Measurements from ENCODE around the gene MYRIP.
"Not testable (repeated sequence)": the region's sequence is repeated elsewhere in the genome, so short reads cannot be mapped to it uniquely, and the experiment has no call there.

The MYRIP gene

DNA sequence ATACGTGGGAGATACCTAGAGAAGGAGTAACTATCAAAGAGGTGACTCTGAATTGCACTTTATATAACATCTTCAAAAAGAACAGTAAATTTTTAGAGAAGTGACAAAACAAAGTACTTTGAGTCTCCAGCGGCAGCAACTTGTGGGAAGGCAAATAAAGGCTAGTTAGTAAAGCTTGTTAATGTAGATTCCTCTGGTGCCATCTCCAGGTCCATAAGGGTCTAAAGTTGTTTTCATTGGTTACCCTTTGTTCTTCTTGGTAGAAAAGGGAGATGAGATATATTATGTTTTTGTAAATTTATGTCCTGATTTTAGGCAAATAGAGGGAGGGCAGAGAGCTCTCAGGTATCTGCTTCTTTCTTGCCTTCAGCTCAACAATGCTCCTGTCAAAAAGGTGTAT, 161.6 kb downstream of the MYRIP start:
- no peak for DNase-seq (ENCODE audit: low read depth)

DNA sequence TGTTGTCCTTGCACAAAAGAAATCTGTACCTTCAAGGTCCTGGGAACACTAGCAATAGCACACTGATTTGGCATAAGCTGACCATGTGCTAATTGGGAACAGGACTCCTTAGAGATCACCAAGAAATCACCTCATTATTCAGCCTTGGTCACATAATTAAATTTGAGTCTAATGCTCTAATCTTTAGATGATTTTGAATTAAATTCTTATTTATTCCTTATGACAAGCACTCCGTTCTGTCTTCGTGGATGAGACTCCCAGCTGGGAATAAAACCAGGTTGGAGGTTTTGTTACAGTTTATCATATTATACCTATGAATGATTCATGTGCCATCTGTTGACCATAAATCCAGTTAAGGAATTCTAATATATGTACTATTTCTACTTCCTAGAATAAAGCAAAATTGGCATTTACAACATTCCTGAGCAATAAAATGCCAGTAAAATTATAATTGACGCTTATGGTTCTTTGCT, 162.2 kb downstream of the MYRIP start:
- no peak for DNase-seq (ENCODE audit: low read depth)

DNA sequence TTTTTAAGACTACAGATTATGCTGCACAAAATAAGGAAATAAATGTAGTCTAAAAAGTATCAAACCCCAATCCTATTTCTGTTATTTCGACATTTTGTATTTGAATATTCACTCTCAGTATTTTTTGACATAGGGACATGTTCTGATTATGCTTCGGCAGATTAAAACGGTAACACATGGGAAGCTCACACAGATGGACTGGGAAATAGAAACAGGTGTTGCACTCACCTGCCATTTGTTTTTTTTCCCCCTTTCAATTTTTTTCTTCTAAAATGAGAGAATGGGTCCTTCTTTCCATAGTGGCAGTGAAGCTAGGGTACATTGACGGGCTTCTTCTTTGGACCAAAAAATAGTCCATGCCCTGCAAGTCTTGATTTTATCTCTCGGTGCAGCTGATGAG, 163.1 kb downstream of the MYRIP start:
- no peak for DNase-seq (ENCODE audit: low read depth)

DNA sequence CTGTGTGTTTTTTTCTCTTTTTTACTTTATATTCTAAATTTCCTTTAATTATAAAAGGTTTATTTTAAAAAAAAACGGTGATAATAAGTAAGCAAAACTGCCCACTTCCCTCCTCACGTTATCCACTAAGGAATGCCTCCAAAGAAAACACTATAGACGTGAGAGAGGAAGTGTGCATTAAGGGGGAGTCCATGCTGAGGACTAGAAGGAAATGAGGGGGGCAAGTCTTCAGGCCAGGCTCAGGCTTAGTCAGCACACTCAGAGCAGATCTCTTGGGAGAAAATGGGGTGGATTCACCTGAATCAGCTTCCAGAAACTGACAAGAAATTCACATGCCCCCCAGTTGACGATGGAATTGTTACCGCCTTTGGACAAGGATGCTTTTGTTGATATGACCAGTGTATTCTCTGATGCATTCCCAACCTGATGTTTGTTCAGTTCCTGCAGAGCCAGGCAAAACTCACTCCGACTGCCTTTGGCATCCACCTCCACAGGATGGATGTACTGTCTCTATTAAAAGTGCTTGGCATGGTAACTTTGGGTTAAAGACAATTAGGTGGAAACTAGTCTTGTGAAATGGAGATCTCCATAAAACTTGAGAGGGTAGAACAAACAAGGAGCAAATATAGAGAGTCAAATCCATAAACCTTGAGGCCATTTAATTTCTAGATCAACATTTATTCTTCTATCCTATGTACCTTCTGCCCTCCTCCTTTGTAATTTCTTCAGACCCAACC, 167.8 kb downstream of the MYRIP start:
- no peak for DNase-seq (ENCODE audit: low read depth)

DNA sequence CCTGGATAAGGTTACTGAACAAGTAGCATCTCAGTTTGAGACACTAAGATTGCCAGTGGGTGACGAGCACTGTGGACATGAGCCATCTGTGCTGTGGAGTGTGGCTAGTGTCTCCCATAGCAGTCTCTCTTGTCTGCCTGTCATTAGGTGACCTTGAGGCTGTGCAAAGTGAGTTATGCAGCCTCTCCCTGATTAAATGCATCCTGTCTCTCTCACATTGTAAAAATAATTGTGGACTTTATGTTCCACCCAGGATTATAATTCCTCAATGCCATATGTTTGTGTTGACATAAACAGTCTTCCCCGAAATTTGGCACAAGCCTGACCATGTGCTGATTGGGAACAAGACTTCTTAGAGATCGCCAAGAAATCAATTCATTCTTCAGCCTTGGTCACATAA, 168.9 kb downstream of the MYRIP start:
- no peak for DNase-seq (ENCODE audit: low read depth)

DNA sequence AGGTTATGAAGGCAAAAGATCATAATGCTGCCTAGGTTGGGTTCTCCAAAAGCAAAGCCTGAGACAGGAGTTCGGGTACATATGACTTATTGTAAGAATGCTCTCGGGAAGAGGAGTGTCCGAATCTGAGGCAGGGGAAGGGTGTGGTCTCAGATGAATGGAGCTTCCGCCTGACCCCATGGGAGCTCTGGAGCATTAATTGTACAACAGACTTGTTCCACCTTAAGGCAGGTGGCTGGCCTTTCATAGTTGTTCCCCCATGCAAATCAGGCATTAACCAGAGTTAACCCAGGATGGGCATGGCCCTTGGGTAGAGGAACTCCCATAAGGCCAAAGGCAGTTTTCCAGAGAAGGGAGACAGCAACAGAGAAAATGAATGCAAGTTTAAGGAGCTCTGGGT, 170.6 kb downstream of the MYRIP start:
- no peak for DNase-seq (ENCODE audit: low read depth)

DNA sequence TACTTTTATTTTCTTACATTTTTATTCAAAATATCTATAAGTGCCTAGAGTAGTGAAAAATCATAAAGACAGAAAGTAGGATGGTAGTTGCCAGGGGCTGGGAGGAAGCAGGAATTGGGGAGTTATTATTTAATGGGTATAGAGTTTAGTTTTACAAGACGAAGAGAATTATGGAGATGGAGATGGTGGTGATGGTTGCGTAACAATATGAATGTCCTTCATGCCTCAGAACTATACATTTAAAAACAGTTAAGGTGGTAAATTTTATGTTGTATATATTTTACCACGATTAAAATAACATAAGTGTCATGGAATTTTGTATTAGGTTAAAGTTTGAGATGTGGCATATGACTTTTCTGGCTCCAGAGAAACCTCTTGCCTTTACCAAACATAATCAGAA, 171.4 kb downstream of the MYRIP start:
- DNase-seq (ENCODE audit: low read depth) = no peak

DNA sequence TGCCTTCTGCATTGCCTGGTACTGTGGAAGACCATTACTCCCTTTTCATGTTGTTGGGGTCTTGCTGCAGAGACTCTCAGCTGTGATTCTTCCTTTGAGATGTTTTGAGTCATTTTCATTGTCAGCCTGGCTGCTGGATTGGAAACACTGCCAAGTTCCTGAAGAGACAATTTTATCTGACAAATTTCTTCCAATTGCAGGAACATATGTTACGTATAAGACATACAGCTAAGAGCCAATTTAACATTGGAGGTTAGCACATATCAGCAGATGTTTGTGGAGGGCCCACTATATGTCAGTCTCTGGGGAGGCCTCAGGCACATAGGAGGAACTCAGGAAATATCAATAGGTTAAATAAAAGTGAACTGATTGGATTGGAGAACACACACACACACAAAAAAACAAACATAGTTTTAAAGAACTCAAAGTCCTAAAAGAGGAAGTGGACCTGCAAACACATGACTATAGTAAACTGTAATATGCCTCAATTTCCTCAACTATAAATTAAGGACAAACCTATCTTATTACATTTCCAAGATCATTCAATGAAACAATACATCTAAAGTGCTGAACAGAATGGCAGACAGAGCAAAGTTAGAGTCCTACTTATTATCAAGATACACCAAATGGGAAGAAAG, 172.3 kb downstream of the MYRIP start:
- DNase-seq (ENCODE audit: low read depth) = no peak

DNA sequence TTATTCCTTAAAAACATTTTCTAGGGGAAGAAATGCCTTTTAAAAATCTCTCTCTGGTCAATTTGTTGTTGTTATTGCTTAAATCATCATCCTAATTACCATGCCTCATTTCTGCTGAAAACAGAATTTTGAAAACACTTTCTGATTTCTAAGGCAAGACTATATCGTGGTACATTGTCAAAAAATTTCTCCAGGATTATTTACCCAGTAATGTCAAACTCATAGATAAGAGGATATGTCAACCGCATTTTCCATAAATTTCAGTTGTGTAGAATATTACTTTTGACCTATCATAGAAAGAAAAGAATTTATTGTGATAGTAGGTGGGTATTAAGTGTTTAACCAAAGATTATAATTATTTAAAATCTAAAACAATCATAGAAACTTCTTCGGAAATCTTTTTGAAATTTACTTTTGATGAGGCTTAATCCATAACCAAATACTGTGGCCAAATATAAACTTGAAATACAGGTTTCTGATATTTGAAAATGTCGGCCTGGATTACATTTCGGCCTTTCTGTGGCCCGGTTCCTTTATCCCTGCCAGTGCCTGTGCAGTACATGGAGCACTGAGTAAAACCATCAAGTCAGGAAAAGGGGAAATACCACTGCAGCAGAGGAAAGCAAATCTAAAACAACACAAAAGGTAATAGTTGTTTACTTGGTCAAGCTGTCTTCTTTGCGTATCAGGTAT, 173.4 kb downstream of the MYRIP start:
- no peak for DNase-seq (ENCODE audit: low read depth)

DNA sequence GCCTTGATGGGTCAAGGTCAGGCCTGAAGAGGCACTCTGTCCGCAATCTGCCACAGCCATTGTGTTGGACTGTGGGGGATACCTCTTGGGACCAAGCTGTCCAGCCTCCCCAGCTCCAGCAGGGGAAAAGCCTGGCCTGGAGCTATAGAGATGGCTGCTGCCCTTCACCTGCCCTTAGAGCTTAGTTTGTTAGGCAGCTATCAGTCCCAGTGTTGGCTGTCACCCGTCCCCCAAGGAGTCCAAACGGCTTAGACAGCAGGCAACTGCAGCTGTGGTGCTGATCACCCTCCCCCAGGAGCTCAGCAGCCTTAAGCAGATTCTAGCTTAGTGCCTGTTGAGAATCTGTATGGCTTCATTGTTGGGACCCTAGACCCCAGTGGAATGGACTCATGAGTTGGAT, 180.3 kb downstream of the MYRIP start:
- no peak for DNase-seq (ENCODE audit: low read depth)

DNA sequence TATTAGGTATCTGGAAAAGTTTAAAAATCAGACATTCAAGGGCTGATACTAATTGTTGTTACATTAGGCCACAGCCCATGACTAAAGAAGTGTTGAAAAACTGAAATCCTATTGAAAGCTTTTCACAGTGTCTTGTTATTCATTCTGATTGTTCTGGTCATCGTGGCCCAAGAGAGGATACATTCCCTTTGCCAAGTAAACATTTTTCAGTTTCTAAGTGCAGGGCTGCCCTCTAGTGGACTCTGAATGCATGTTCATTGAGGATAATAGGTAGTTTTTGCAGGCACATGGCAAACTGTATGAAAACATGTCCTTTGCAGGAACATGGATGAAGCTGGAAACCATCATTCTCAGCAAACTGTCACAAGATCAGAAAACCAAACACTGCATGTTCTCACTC, 181.1 kb downstream of the MYRIP start:
- peak; percentile 56 for DNase-seq (ENCODE audit: low read depth)

DNA sequence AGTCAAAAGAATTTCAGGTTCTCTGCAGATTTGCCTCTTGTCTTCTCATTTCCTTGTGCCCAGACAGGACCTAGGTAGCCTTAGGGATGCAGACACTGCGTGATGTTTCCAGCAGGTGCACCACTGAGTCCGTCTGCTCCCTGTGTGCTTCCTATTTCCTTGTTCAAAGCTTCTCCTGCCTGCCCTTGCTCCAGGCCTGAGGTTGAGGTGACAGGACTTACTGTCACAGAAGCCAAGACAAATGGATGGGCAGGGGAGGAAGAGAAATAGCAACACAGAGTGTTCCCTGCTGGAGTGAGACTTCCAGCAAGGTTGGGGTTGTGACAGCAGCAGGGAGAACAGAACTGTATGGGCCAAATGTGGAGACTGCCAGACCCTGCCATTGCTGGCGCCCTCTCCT, 199.4 kb downstream of the MYRIP start:
- no peak for DNase-seq (ENCODE audit: low read depth)

DNA sequence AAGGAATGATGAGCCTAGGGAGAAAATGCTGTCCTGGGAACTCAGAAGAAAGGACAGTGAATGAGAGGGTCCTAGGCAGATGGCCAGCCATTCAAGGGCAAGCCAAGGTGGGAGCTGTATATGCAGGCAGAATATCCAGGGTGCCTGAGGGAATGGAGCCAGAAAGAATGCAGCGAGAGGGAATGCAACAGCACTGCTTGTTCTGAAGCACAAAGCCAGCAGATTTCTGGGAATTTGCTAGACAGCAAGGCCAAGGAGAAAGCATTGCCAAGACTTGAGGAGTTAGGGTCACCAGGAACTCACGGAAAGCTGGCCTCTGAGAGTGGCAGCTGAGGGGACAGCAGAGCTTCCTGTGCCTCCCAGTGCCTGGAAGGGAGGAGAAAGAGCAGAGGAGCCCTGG, 200.6 kb downstream of the MYRIP start:
- DNase-seq (ENCODE audit: low read depth) = no peak

DNA sequence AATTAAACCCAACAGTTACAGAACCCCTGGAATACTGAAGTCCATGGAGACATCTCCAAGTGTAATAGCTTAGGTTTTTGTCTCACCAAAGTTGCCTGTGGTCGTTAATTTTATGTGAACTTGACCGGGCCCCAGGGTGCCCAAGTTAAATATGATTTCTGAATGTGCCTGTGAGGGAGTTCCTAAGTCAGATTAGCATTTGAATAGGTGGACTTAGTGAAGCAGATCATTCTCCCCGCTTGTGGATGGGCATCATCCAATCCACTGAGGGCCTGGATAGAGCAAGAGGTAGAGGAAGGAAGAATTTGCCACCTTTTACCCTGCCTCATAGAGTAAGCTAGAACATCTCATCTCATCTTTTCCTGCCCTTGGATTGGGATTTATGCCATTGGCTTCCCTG, 203.0 kb downstream of the MYRIP start:
- DNase-seq (ENCODE audit: low read depth) = no peak

DNA sequence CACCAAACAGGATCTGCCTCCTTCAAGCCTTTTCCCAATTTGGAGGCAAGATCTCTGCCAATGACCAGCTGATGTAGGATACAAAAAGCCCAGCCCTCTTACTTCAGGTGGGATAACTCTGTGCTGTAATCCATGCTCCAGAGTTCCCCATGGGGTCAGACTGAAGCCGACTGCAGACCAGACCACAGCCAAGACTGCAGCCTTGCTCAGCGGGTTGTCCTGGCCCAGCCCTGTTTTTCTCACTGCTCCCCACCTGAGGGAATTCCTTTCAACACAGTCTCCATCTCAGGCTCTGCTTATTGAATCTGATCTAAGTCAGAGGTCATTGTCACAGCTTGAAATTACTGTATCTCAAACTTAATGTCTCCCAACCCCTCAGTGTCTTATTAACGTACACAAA, 207.0 kb downstream of the MYRIP start:
- DNase-seq (ENCODE audit: low read depth) = no peak

DNA sequence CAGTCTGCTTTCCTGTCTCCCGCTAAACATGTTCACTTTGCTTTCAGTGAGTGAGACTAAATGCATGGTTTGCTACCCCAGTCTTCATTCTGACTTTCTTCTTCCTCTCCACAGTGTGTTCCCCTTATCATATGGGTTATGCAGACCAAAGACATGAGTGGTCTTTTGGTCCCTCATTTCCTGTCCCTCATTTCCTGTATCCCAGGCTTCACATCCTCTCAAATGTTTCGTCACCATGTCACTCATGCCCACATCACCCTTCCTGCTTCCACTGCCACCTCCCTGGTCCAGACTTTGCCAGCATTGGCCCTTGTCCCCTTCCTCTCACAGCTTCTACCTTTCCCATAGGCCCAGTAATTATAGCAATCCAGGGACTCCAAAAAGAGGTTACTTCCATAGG, 209.0 kb downstream of the MYRIP start:
- no peak for DNase-seq (ENCODE audit: low read depth)

DNA sequence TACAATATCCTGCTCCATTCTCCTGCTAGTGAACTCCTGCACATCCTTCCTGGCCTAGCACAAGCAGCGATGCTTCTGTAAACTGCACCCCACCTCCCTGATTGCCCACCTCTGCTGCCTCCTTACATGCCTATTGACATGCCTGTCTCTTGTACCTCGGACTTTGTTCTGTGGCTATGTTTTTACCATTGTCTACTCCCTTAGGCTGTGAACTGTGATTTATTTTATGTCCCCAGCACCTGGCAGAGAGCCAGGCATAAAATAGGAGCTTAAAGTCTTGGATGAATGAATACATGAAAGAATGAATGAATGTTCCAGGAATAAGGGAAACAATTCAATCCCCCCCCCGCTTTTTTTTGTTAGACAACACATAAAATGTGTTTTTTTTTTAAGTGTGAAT, 210.0 kb downstream of the MYRIP start:
- DNase-seq (ENCODE audit: low read depth) = no peak

DNA sequence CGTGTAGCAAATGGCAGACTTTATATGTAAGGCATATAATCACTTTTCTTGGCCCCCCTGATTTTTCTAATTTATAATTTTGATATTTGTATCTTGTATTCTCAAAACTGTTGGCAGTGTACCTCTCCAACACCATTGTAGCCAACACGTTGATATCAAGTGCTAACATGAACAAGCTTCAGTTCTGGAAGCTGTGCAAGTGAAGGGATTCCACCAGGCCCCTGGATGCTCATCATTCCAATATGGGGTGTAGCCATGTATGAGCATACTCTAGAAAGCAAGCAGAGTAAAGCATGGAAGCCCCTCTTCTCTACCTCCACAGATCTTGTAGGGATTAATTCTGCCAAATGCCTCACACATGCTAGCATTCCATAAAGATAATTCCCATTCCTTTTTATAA, 211.3 kb downstream of the MYRIP start:
- no peak for DNase-seq (ENCODE audit: low read depth)

DNA sequence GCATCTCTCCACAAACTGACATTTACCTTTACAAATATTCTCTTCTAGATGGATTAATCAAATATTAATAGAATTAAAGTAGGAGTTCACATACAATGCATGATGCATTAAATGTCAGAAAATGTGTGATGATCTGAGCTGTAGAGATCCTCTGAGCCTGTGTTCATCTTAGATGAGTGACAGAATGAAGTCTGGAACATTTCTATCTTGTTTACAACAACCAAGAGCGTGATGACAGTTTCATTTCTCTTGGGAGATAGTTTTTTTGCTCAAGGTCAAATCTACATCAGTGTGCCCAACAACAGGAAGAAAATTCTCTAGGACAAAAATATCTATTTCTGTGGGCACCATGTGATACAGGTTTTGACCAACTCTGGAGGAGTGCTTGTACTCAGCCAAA, 211.9 kb downstream of the MYRIP start:
- DNase-seq (ENCODE audit: low read depth) = no peak

DNA sequence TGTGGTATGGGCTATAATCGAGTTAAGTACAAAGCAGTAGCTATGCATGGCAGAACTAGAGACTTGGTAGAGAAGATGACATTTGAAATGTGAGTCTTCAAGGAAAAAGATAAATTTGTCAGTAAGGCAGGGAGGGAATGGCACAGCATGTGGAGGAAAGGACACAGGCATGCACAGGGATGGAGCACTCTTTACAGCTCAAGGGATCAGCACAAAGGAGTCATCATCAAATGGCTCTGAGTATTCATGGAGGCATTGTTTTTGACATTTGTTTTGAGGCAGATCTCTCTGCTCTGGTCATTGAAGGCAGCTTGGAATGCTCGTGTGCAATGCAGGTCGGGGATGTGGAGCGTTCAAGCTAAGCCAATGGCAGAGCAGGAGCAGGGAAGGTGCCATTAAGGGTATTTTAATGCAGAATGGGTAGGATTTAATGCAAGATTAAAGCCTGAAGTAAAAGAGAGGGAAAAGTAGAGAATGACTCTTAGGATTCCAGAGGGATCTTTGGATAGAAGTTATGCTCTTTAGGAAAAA, 213.0 kb downstream of the MYRIP start:
- no peak for DNase-seq (ENCODE audit: low read depth)

DNA sequence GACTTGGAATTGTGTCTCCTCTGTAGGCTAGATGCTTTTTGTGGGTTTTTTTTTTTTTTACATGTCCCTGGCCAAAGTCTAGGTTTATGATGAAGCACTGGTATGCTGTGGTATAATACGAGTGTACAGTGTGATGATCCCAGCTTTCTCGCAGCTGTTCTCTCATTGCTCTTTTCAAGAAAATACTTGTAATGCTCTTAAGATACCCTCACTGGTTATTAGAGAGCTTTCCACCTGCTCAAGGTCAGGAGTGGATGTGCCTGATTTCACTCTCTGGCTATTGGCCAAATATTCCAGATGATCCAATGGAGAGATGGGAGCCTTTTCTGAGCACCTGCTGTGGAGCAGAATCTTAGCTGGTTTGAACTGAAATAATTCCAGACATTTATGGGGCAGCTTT, 215.1 kb downstream of the MYRIP start:
- DNase-seq (ENCODE audit: low read depth) = no peak

DNA sequence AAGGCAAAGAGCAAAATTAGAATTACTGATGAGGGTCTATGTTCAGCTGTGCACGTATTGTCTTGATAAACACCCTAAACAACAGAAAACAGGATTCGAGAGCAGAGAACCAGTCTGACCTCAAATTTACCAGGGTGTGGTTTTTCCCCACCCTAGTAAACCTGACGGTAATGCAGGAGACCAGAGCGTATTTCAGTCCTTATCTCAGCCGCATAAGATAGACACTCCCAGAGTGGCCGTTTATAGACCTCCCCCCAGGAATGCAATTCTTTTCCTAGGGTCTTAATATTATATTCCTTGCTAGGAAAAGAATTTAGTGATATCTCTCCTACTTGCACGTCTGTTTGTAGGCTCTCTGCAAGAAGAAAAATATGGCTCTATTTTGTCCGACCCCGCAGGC, 216.5 kb downstream of the MYRIP start:
- DNase-seq (ENCODE audit: low read depth) = not testable (repeated sequence)

DNA sequence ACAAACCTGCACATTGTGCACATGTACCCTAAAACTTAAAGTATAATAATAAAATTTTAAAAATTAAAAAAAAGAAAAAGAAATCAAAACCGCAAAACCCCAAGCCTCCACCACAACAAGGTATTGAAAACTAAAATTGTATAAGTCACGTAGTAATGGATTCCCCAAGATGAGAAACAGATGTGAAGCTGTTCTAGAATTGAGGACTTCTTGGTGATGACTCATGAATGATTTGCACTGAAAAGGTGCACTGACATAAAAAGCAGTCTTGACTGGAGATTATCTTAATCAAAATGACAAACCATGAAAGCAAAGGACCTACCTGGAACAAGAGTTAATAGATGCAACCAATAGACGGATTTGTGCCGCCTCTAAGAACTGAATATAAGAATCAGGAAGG, 225.8 kb downstream of the MYRIP start:
- no peak for DNase-seq (ENCODE audit: low read depth)

Measured in HS-27A (cell line).